ENCODE results near the gene TPD52L1. TPM values are rescaled to one million over a fixed set of nuclear protein-coding genes. Genes with fewer than 3 reads are reported as not detected.

TPD52L1 gene
- total and polyA plus RNA-seq, 2 of the 13 experiments (the other 11 are each of a cell fraction or from before 2014, with no cell fraction given) = 0.49 to 0.53 TPM

- in situ Hi-C loops (cut with HindIII; ENCODE audit: extremely low pct_ligation_motif_present, low pct_unique_long_range_greater_than_20kb) (no loop called here), intact Hi-C loops (cut with micrococcal nuclease; ENCODE audit: unreplicated experiment) (no loop called here)
- 36% methylated on average over 3 of the region's 3 CpGs for WGBS (ENCODE audit: low lambda C conversion rate)
- H2AFZ ChIP-seq (ENCODE audit: low read length) = no peak overlapping the region
- H3K4me3 ChIP-seq (replicated peaks in 1 of 3; ENCODE audit: insufficient read depth in 1 of 3, low read depth in 2 of 3, low read length in 3 of 3) = no peak overlapping the region
- H3K27ac ChIP-seq (ENCODE audit: extremely low read length, insufficient read depth, low read length) = no peak overlapping the region
- H3K27me3 ChIP-seq (ENCODE audit: control insufficient read depth in 1 of 2, insufficient read depth in 2 of 2, low read length in 2 of 2) = no peaks in the 10 kb centered on the region
- ATAC-seq = no peak
- H3K4me1 ChIP-seq (ENCODE audit: insufficient read depth, low read length) = no peaks in the 10 kb centered on the region
- H4K20me1 ChIP-seq (ENCODE audit: insufficient read depth, low read length) = no peaks in the 10 kb centered on the region
- ChIA-PET POLR2A (no interaction called here), CTCF (ENCODE audit: low intra/inter-chr PET ratio, low total read pairs) (no interaction called here)
- H3K79me2 ChIP-seq (ENCODE audit: insufficient read depth, low read length) = no peaks in the 10 kb centered on the region
- no TSS peak for BruUV-seq (replicated peaks)
- H3K9ac ChIP-seq (ENCODE audit: insufficient read depth, low read depth, low read length) = no peak overlapping the region
- FAIRE-seq = no peak
- TF ChIP-seq MIXL1 (CRISPR knock-in tag; IDR thresholded peaks at IDR 0.05) (no peak), PBX3 (CRISPR knock-in tag; IDR thresholded peaks at IDR 0.05; ENCODE audit: borderline replicate concordance) (no peak), ZEB1 (IDR thresholded peaks at IDR 0.05; ENCODE audit: insufficient replicate concordance, low read depth) (no peak), ZBTB44 (CRISPR knock-in tag; IDR thresholded peaks at IDR 0.05) (no peak), ZNF746 (CRISPR knock-in tag; IDR thresholded peaks at IDR 0.05) (no peak)
- no peaks in the 10 kb centered on the region for H3K9me3 ChIP-seq (ENCODE audit: low read length)
- no peak overlapping the region for H3K4me2 ChIP-seq (ENCODE audit: low read depth, low read length)
- no peak for DNase-seq (ENCODE audit: low spot score)
- H3K36me3 ChIP-seq (replicated peaks in 1 of 2; ENCODE audit: control insufficient read depth in 1 of 2, insufficient read depth in 2 of 2, low read length in 2 of 2) = no peaks in the 10 kb centered on the region
Measured at GRCh38 chr6:125224231-125224861, 70.8 kb downstream of the TPD52L1 start.

DNA sequence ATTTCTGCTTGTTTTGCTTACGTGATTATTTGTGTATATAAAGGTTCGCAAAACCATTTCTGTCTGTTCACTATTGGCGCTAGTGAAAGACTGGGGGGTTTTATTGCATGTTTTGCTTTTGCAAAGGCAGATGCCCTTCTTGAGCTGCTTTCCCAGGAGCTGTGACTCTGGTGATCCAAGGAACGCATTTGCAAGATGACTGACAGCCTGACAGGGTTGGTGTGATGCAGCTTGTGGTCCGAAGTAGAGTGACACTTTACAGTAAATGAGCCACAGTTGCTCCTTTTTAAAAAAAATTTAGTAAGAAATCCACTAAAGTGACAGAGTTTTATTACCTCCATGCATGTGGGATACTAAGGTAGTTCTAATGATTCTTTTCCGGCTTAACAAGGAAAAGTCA, 73.7 kb downstream of the TPD52L1 start:
- no peak overlapping the region for H3K27ac ChIP-seq (ENCODE audit: extremely low read length, insufficient read depth, low read length)
- H3K4me3 ChIP-seq (replicated peaks in 1 of 3; ENCODE audit: insufficient read depth in 1 of 3, low read depth in 2 of 3, low read length in 3 of 3) = no peak overlapping the region
- DNase-seq (ENCODE audit: low spot score) (no peak), FAIRE-seq (no peak), ATAC-seq (no peak)
- POLR2A ChIA-PET = no interaction called here
- no peaks in the 10 kb centered on the region for H3K36me3 ChIP-seq (replicated peaks in 1 of 2; ENCODE audit: control insufficient read depth in 1 of 2, insufficient read depth in 2 of 2, low read length in 2 of 2)
- H3K9me3 ChIP-seq (ENCODE audit: low read length) = no peaks in the 10 kb centered on the region
- H3K79me2 ChIP-seq (ENCODE audit: insufficient read depth, low read length) = no peaks in the 10 kb centered on the region
- no peak overlapping the region for H3K4me2 ChIP-seq (ENCODE audit: low read depth, low read length)
- H3K9ac ChIP-seq (ENCODE audit: insufficient read depth, low read depth, low read length) = no peak overlapping the region
- BruUV-seq (replicated peaks) = no TSS peak
- intact Hi-C loops (cut with micrococcal nuclease; ENCODE audit: unreplicated experiment) = no loop called here
- H4K20me1 ChIP-seq (ENCODE audit: insufficient read depth, low read length) = no peaks in the 10 kb centered on the region
- WGBS (ENCODE audit: low lambda C conversion rate) = 31% methylated on average over 6 of the region's 6 CpGs
- no peak overlapping the region for H2AFZ ChIP-seq (ENCODE audit: low read length)
- in situ Hi-C loops (cut with HindIII; ENCODE audit: extremely low pct_ligation_motif_present, low pct_unique_long_range_greater_than_20kb) = no loop called here
- no peaks in the 10 kb centered on the region for H3K4me1 ChIP-seq (ENCODE audit: insufficient read depth, low read length)
- CTCF ChIA-PET (ENCODE audit: low intra/inter-chr PET ratio, low total read pairs) = no interaction called here
- H3K27me3 ChIP-seq (ENCODE audit: control insufficient read depth in 1 of 2, insufficient read depth in 2 of 2, low read length in 2 of 2) = no peaks in the 10 kb centered on the region
- TF ChIP-seq MLLT10 (CRISPR knock-in tag; IDR thresholded peaks at IDR 0.05) (no peak), AGO2 (optimal IDR thresholded peaks at IDR 0.05; ENCODE audit: low read depth, low read length) (no peak), SP2 (CRISPR knock-in tag; IDR thresholded peaks at IDR 0.05) (no peak), NCOA2 (CRISPR knock-in tag; IDR thresholded peaks at IDR 0.05) (no peak), ZNF83 (CRISPR knock-in tag; IDR thresholded peaks at IDR 0.05; ENCODE audit: borderline replicate concordance) (no peak), ZNF740 (CRISPR knock-in tag; IDR thresholded peaks at IDR 0.05) (no peak)
- TF ChIP-seq, protein P1, sequence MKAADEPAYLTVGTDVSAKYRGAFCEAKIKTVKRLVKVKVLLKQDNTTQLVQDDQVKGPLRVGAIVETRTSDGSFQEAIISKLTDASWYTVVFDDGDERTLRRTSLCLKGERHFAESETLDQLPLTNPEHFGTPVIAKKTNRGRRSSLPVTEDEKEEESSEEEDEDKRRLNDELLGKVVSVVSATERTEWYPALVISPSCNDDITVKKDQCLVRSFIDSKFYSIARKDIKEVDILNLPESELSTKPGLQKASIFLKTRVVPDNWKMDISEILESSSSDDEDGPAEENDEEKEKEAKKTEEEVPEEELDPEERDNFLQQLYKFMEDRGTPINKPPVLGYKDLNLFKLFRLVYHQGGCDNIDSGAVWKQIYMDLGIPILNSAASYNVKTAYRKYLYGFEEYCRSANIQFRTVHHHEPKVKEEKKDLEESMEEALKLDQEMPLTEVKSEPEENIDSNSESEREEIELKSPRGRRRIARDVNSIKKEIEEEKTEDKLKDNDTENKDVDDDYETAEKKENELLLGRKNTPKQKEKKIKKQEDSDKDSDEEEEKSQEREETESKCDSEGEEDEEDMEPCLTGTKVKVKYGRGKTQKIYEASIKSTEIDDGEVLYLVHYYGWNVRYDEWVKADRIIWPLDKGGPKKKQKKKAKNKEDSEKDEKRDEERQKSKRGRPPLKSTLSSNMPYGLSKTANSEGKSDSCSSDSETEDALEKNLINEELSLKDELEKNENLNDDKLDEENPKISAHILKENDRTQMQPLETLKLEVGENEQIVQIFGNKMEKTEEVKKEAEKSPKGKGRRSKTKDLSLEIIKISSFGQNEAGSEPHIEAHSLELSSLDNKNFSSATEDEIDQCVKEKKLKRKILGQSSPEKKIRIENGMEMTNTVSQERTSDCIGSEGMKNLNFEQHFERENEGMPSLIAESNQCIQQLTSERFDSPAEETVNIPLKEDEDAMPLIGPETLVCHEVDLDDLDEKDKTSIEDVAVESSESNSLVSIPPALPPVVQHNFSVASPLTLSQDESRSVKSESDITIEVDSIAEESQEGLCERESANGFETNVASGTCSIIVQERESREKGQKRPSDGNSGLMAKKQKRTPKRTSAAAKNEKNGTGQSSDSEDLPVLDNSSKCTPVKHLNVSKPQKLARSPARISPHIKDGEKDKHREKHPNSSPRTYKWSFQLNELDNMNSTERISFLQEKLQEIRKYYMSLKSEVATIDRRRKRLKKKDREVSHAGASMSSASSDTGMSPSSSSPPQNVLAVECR (CRISPR knock-in tag; IDR thresholded peaks at IDR 0.05; ENCODE audit: borderline replicate concordance) = no peak
